T-helper 2 cell treated with Interferon-gamma antibody and Interleukin-4, amounts not matched to agents 100 ng/mL and 5 ng/mL, for 36 hours (primary cell): ENCODE measurements around the gene CAPZB. TPM values are rescaled to one million over a fixed set of nuclear protein-coding genes. Genes with fewer than 3 reads are reported as not detected.

Source experiments
- intact Hi-C: fragments of 100-400 bp; cut with micrococcal nuclease; formaldehyde crosslinking; loops from one replicate; pipeline ENCODE4 v1.15.1; 2023
- total RNA-seq: library from RNA; stranded (reverse); gene quantifications from 2 replicates; pipeline ENCODE4 v1.2.3, GENCODE V29; 2022

The CAPZB gene
- total RNA-seq, 1 donor from 2014 or later, result 520 TPM

DNA sequence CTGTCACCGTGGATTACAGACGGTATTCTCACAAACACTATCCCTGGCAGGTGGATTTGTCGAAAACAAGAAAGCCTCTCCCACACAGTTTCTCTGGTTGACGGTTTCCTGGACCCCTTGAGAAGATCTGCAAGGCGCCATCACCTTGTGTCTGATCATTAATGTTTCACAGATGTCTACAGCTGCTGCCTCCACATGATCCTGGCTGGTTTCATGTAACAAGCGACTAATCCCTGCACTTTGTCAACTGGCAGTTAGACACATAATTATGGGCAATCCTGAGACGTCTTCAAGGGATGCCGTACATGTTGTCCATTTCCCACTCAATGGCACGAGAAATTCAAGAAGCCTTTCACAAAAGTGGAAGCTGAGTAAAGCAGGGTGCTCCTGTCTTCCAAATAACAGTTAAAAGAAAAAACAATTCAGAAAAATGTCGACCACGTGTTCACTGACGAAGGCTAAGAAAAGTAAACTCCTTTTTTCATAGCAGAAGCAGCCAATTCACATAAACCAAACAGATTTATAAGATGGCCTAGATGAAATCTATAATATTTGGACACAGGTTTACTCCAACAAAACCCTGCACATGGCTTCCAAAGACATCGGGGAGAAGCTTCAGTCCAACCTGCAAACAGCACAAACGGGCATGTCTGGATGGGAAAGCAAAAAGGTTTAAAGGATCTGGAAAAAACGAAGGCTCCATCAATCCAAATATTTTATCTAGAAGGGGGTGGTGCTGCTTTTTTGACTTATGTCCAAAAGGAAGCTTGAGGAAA, 52.2 kb downstream of the CAPZB start:
- intact Hi-C loops, result no loop called here

DNA sequence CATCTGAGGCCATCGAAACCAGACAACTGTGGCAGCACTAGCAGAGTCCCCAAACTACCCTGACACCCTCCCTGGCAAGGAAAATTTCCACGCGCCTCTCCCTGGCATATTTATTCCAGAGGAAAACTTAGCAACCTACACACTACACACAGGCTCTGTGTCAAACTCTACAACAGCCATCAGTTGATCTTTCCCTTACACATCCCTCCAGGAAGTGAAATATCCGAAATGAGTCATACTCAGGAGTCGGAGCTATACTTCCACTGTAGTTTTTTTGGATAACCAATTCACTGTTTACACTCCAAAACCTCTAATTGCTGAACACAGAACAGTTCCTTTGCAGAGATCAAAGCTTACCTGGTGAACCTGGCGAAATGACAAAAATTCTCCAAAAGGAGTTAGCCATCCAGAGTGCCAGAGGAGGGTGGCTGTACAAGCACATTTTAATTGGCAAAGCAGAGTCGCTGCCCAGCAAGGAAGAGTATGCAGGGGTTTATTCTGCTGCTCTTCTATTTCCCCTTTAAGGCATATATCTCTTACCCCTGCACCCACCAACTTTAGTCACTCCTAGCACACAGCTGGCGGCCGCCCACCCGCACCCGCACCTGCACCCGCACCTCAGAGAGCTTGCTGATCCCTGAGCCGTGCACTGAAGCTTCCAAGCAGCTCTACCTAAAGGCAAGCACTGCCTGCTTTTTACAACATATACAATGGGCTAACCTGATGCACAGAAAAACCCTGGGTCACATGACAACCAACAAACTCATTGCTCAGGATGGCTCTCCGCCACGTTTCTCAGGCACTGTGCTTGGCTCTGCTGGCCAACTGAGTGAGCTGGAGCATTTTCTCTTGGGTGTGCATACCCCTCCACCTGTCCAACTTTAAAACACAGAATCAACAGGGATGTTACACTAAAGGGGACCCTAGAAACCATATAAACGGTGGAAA, 54.9 kb downstream of the CAPZB start:
- intact Hi-C loops, result no loop called here

DNA sequence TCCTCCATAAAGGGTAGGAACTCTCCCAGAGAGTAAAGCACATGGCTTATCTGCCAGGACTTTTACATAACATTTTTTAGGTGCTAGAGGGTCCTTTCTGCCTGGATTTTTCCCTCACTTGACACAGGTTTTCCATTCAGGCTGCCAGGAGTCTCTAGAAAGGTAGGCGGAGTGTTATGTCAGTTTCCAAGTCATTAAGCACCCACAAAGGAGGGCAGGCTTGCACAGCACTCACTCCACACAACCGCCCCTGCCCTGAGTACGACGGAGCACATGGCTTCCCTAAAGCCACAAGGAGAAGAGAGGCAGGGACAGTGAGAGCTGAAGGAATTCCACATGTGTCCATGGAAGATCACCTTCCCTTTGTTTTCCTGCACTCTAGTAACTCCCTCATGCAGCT, 55.7 kb downstream of the CAPZB start:
- intact Hi-C loops, result no loop called here

- intact Hi-C loops, result no loop called here
Observed at GRCh38 chr1:19427087-19427781, 58.1 kb downstream of the CAPZB start.

- intact Hi-C loops, result no loop called here
Observed at GRCh38 chr1:19426294-19427086, 58.8 kb downstream of the CAPZB start.

DNA sequence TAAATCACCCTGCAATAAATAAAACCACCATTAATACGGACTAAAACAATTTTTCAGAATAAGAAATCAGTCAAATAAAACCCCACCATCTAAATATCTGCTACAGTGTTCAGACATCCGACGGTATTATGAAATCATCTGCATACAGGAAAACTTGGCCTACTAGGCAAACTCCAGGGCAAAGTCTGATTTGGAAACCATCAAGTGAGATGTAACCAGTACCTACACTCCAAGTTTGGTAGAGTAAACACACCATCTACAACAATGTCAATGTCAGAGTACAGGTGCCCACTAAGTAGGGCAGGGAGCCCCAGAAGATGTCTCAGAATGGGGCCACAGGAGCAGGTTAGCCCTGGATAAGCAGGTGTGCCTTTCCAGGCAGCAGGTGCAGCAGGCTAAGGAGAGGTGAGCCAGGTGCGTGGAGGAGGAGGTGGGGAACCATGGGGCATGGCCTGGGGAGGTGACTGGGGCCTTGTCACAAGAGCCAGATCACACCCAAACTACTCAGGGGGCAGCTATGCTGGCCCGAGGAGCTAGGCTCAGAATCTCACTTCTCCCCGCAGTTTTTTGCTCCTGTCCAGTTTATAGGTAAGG, 59.6 kb downstream of the CAPZB start:
- intact Hi-C loops, result no loop called here

DNA sequence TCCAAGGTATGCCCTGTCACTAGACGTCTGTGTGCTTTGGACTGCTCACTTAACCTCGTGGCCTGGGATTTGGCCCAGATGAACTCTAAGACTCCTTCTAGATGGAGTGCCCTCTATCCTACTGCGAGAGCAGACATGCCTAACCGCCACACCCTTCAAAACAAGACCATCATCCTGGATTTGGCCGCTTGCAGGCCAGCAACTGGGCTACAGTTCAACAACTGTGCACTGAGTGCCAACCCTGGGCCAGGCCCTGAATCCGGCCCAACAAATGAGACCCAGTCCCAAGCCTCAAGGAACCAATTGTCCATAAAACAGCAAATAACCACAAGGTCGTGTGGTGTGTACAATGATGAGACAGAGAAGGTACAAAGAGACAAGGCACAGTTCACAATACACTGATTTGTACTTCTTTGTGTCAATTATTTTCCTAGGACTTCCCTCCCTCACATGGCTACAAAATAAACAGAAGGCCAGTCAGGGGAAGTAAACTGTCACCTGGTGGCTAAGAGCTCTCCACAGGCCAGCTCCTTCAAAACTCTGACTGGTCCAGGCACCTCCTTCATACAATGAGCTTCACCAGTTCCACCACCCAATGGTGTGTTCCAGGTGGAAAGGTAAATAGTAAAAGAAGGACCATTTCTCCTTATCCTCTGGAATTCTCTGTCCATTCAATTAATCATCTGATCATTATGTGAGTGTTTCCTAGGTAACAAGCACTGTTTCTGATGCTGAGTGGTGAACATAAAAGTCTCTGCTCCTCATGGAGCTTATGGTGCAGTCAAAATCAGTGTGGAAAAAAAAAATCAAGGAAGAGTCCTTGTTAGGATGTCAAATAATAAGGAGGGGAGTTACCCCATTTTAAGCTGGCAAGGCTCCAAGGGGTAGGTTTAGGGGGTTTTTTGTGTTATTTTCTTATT, 60.4 kb downstream of the CAPZB start:
- intact Hi-C loops, result no loop called here

DNA sequence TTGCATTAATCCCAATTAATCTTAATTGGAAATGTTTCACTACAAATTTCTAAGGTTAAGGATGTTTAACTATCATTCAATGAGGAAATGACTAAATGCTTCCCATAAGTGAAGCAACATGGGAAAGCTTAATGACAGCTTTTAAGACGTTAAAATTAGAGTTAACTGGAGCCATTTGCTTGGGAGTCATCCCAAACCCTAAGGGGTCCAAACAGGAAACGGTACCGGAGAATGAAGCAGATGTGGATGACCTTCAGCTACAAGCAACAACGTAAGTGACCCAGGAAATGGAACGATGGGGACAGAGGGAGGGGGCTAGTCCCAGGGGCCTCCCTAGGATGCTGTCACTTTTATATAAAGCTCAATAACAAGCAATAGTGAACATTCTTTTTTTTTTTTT, 62.2 kb downstream of the CAPZB start:
- intact Hi-C loops, result no loop called here

- intact Hi-C loops, result no loop called here
Observed at GRCh38 chr1:19421365-19421764, 64.0 kb downstream of the CAPZB start.

DNA sequence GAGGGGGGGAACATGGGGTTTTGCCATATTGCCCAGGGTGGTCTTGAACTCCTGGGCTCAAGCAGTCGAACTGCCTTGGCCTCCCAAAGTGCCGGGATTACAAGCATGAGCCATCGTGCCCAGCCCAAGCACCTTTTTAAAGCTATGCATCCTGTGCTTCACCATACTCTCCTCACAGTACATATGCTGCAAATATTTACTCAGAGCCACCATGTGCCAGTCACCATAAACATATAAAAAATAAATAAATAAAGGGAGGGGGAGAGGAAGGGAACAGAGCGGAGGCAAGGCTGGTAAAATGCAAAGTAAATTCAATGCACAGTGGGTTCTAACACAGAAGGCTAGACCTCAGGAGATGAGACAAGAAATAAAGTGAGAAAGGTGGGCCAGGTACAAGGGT, 64.7 kb downstream of the CAPZB start:
- intact Hi-C loops, result no loop called here

- intact Hi-C loops, result no loop called here
Observed at GRCh38 chr1:19419691-19420090, 65.6 kb downstream of the CAPZB start.

- intact Hi-C loops, result no loop called here
Observed at GRCh38 chr1:19418503-19418971, 66.8 kb downstream of the CAPZB start.

- intact Hi-C loops, result no loop called here
Observed at GRCh38 chr1:19416921-19417470, 68.3 kb downstream of the CAPZB start.

DNA sequence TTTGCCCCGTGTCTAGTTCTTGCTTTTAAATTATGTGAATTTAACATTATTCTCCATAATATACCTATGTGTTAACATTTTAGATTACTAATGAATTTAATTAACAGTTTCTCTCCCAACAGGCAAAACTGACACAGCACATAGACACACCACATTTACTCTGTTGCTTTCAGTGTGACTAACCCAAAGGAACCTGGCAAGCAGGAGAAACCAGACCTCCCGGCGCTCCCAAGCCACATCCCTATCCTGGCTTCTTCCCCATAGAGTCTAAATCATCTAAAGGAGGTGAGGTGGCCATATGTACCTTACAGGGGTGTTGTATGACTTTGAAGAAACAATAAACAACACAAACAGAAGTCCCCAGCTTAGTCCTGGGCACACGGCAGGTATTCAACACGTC, 69.2 kb downstream of the CAPZB start:
- intact Hi-C loops, result no loop called here

DNA sequence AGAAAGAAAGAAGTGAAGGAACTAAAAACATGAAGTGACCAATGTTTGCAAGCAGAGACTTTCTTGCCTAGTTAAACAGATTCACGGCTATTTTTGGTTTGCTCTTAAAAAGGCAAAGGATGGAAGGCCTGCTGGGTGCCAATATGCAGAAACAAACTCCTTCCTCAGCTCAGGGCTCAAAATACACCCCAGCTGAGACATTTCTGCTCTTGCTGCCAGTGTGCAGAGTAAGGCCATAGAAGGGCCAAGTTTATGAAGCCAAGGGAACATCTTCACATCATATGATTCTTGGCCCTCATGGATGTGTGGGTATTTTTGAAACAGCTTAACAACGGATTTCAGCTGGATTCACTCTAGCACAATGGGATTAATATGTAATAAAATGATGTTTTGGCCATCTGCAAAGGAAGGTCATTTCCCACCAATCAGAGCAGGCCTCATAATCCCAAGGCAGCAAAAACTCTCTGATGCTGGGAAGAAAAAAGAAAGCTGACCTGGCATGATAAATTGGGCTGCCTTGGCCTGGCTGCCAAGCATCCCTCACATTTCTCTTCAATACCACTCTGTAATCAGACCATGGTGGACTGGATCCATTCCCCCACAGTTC, 70.7 kb downstream of the CAPZB start:
- intact Hi-C loops, result no loop called here

DNA sequence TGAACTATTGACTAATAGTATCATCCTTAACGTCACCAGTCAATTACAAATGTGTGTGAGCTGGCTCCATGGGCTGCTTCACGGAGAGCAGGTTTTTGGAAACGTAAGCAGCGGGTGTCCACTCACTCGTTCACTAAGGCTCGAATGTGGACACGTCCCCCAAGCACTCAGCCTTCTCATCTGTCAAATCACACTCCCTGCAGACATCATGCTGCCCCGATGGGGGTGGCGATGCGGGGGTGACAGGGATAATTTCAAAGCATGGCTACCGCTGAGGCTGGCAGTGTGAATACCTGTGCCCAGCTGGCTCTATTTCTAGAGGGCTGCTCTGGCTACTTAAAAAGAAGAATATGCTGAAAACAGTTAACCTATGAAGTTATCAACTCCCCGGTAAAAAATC, 71.3 kb downstream of the CAPZB start:
- intact Hi-C loops, result no loop called here

GRCh38 chr1:19412654-19413053, 72.7 kb downstream of the CAPZB start:
- intact Hi-C loops, result no loop called here

GRCh38 chr1:19411612-19412011, 73.7 kb downstream of the CAPZB start:
- intact Hi-C loops, result no loop called here

DNA sequence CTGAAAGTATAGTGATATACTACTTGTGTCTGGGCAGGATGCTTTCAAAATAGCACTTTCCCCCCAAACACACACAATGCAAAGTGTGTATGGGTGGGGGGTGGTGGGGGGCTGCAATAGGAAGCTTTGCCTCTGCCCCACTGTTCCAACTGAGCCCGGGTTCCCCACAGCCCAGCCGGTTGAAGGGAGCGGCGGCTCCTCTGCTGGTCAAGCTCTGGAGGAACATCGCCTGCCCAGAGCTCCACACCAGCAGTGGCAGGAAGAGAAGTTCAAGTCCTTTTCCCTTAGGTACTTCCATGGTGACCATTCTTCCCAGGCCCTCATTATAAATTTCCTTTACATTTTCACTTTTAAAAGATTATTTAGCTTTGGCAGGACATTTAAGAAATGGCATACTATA, 74.9 kb downstream of the CAPZB start:
- intact Hi-C loops, result no loop called here
